Fibroblast of lung (primary cell): ENCODE measurements around the gene FSD1L. TPM values are rescaled to one million over a fixed set of nuclear protein-coding genes. Genes with fewer than 3 reads are reported as not detected.

ENCODE experiments used
- DNase-seq, 2 donors: peaks; one replicate each; pipeline versions ENCODE4 v3.0.0 to v3.0.0-alpha.2; 2010; ENCODE audit warnings: low read depth in 2 of 2
- H2AFZ ChIP-seq: 2 replicates; pipeline ENCODE4 v1.5.1; 2012; ENCODE audit warnings: low read length, control low read depth, inconsistent platforms
- H3K27ac ChIP-seq: 2 replicates; pipeline ENCODE4 v1.5.1; 2011; ENCODE audit warnings: low read length, control low read depth; ENCODE audit not compliant: insufficient read depth
- H3K27me3 ChIP-seq: 2 replicates; pipeline ENCODE4 v1.5.1; 2011; ENCODE audit warnings: mild to moderate bottlenecking, low read length; ENCODE audit not compliant: control insufficient read depth, insufficient read depth
- H3K36me3 ChIP-seq: 2 replicates; pipeline ENCODE4 v1.5.1; 2011; ENCODE audit warnings: low read length; ENCODE audit not compliant: control insufficient read depth, insufficient read depth
- H3K4me1 ChIP-seq: 2 replicates; pipeline ENCODE4 v1.5.1; 2011; ENCODE audit warnings: low read length; ENCODE audit not compliant: control insufficient read depth, insufficient read depth; ENCODE audit errors: extremely low read depth
- H3K4me2 ChIP-seq: 2 replicates; pipeline ENCODE4 v1.5.1; 2011; ENCODE audit warnings: low read length, control low read depth; ENCODE audit not compliant: insufficient read depth; ENCODE audit errors: extremely low read depth
- H3K4me3 ChIP-seq, 4 experiments: fragments of 200-600 bp in 1 of 4; sonication (generic) in 1 of 4; replicated peaks in 1 of 4; 2 replicates each; pipeline ENCODE4 v1.5.1; 2011 to 2016; ENCODE audit warnings: low read length in 4 of 4, low read depth in 3 of 4, mild to moderate bottlenecking in 3 of 4, control low read depth in 2 of 4, inconsistent platforms in 1 of 4, mixed read lengths in 1 of 4; ENCODE audit not compliant: insufficient read depth in 1 of 4; ENCODE audit errors: control extremely low read depth in 1 of 4
- H3K79me2 ChIP-seq: 2 replicates; pipeline ENCODE4 v1.5.1; 2012; ENCODE audit warnings: mild to moderate bottlenecking, low read length, inconsistent platforms; ENCODE audit not compliant: control insufficient read depth, insufficient read depth
- H3K9ac ChIP-seq: 2 replicates; pipeline ENCODE4 v1.5.1; 2011; ENCODE audit warnings: mild to moderate bottlenecking, low read length, control low read depth; ENCODE audit not compliant: insufficient read depth
- H3K9me3 ChIP-seq: 2 replicates; pipeline ENCODE4 v1.5.1; 2012; ENCODE audit warnings: low read depth, low read length; ENCODE audit not compliant: control insufficient read depth, insufficient read depth
- H4K20me1 ChIP-seq: 2 replicates; pipeline ENCODE4 v1.5.1; 2011; ENCODE audit warnings: low read length; ENCODE audit not compliant: control insufficient read depth, insufficient read depth; ENCODE audit errors: extremely low read depth
- EZH2 ChIP-seq: IDR thresholded peaks from 2 replicates; pipeline ENCODE4 v1.5.1; 2012; ENCODE audit warnings: low read length, control low read depth, mild to moderate bottlenecking; ENCODE audit errors: missing control alignments
- polyA plus RNA-seq, 2 donors: library from polyadenylated mRNA; depleted of rRNA in 1 of 2; stranded (reverse) in 1 of 2; unstranded in 1 of 2; fragments of >200 nt; gene quantifications; 2 replicates each; pipeline ENCODE4 v1.2.1, GENCODE V29; 2011 to 2012; ENCODE audit warnings: missing spikeins in 1 of 2
- total RNA-seq: library from RNA; depleted of rRNA; stranded (reverse); fragments of >200 nt; gene quantifications from 2 replicates; pipeline ENCODE4 v1.2.1, GENCODE V29; 2014
- TF ChIP-seq, protein P1 (sequence below), 2 donors: IDR thresholded peaks in 1 of 2; conservative IDR thresholded peaks in 1 of 2; 1 replicate in 1 of 2; 2 replicates in 1 of 2; pipeline ENCODE4 v1.5.1; 2011 to 2012; ENCODE audit warnings: low read length in 2 of 2, control low read depth in 1 of 2, inconsistent platforms in 1 of 2, low read depth in 1 of 2, mild to moderate bottlenecking in 1 of 2

The FSD1L gene
- total and polyA plus RNA-seq, 2 donors (not counting 1 experiment from before 2014, with no cell fraction given) = 4.0 to 6.1 TPM

DNA sequence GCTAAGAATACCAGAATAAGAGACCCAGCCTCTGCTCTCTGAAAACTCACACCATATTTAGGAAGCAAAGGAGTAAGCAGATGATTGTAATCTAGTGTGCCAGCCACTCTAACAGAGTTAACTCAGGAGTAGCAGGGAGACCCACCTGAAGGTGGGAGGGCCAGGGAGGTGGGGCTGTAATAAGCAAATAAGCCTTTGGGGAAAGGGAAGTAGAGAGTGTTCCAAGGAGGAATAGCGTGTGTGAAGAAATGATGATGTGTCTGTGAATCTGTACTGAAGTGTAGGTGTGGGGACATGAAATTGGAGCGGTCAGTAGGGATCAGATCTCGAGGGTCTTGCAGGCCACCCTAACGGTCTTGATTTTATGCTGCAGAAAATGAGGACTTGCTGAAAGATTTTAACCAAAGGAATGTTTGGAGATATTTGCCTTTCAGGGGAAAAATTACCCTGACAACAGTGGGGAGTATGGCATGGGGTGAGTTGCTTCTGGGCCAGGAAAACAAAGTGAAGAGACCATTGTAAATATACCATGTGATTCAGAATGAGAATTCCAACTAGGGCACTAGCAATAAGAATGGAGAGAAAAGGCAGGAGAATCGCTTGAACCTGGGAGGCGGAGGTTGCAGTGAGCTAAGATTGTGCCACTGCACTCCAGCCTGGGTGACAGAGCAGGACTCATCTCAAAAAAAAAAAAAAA lies 44.1 kb upstream of the FSD1L start:
- H3K9me3 ChIP-seq = no peaks in the 10 kb centered on the region
- H3K4me3 ChIP-seq = no peak overlapping the region
- DNase-seq = no peak
- H3K4me2 ChIP-seq = no peak overlapping the region
- no peak overlapping the region for H3K27ac ChIP-seq
- H3K79me2 ChIP-seq = no peaks in the 10 kb centered on the region
- no peaks in the 10 kb centered on the region for H3K27me3 ChIP-seq
- H3K36me3 ChIP-seq = no peaks in the 10 kb centered on the region
- H3K4me1 ChIP-seq = no peaks in the 10 kb centered on the region
- TF ChIP-seq, protein P1, sequence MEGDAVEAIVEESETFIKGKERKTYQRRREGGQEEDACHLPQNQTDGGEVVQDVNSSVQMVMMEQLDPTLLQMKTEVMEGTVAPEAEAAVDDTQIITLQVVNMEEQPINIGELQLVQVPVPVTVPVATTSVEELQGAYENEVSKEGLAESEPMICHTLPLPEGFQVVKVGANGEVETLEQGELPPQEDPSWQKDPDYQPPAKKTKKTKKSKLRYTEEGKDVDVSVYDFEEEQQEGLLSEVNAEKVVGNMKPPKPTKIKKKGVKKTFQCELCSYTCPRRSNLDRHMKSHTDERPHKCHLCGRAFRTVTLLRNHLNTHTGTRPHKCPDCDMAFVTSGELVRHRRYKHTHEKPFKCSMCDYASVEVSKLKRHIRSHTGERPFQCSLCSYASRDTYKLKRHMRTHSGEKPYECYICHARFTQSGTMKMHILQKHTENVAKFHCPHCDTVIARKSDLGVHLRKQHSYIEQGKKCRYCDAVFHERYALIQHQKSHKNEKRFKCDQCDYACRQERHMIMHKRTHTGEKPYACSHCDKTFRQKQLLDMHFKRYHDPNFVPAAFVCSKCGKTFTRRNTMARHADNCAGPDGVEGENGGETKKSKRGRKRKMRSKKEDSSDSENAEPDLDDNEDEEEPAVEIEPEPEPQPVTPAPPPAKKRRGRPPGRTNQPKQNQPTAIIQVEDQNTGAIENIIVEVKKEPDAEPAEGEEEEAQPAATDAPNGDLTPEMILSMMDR (conservative IDR thresholded peaks at IDR 0.05 in 1 of 2, IDR thresholded peaks at IDR 0.05 in 1 of 2; ENCODE audit: low read depth in 1 of 2, low read length in 2 of 2) = no peak
- no peak for TF ChIP-seq EZH2
- no peak overlapping the region for H2AFZ ChIP-seq
- no peaks in the 10 kb centered on the region for H4K20me1 ChIP-seq
- H3K9ac ChIP-seq = no peak overlapping the region

DNA sequence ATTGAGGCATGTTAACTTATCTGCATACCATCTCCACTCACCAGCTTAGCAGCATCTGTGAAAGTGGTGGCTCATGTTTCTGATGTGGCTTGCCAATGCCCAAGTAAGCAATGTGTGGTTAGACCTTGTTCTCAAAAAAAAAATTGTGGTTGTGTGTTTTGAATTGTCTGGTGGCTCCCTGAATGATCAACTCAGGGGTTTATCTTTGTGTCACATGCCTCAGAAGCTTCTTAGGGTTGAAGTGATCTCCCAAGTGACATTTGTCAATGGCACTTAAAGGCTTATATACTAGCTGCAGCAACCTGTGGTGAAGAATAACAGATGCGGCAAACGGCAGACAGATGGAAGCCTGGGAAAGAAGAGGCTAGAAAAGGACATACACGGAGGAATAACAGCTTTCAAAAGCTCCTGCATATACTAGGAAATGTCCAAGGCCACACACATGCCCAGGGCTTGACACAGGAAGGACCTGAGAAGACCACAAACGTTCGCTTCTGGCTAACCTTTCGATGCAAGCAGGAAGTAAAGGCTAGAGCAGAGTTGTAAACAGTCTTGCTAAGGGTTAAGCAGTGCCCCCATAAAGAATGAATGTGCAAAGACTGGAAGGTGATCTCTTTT lies 42.2 kb upstream of the FSD1L start:
- Histone ChIP-seq H4K20me1 (no peaks in the 10 kb centered on the region), H3K27me3 (no peaks in the 10 kb centered on the region), H3K27ac (no peak overlapping the region), H3K4me1 (no peaks in the 10 kb centered on the region), H3K79me2 (no peaks in the 10 kb centered on the region), H3K4me2 (no peak overlapping the region), H3K36me3 (no peaks in the 10 kb centered on the region), H3K4me3 (no peak overlapping the region), H3K9ac (no peak overlapping the region), H3K9me3 (no peaks in the 10 kb centered on the region), H2AFZ (no peak overlapping the region)
- no peak for TF ChIP-seq EZH2
- TF ChIP-seq, protein P1 (conservative IDR thresholded peaks at IDR 0.05 in 1 of 2, IDR thresholded peaks at IDR 0.05 in 1 of 2; ENCODE audit: low read depth in 1 of 2, low read length in 2 of 2) = no peak
- DNase-seq = peak in 1 of 2 donors; percentile 69

DNA sequence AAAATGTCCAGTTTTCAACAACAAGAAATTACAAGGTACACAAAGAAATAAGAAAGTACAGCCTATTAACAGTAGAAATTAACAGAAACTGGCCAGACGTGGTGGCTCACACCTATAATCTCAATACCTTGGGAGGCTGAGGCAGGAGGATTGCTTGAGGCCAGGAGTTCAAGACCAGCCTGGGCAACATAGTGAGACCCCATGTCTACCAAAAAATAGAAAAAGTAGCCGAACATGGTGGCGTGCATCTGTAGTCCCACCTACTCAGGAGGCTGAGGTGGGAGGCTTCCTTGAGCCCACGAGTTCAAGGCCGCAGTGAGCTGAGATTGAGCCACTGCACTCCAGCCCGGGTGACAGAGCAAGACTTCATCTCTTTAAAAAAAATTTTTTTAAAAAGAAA lies 41.5 kb upstream of the FSD1L start:
- TF ChIP-seq, protein P1 (conservative IDR thresholded peaks at IDR 0.05 in 1 of 2, IDR thresholded peaks at IDR 0.05 in 1 of 2; ENCODE audit: low read depth in 1 of 2, low read length in 2 of 2) = no peak
- no peak for TF ChIP-seq EZH2
- Histone ChIP-seq H3K9me3 (no peaks in the 10 kb centered on the region), H3K9ac (no peak overlapping the region), H3K79me2 (no peaks in the 10 kb centered on the region), H3K27me3 (no peaks in the 10 kb centered on the region), H3K4me2 (no peak overlapping the region), H3K27ac (no peak overlapping the region), H3K36me3 (no peaks in the 10 kb centered on the region), H2AFZ (no peak overlapping the region), H4K20me1 (no peaks in the 10 kb centered on the region), H3K4me1 (no peaks in the 10 kb centered on the region), H3K4me3 (no peak overlapping the region)
- no peak for DNase-seq
